ENCODE results near the gene PXDC1.

DNA sequence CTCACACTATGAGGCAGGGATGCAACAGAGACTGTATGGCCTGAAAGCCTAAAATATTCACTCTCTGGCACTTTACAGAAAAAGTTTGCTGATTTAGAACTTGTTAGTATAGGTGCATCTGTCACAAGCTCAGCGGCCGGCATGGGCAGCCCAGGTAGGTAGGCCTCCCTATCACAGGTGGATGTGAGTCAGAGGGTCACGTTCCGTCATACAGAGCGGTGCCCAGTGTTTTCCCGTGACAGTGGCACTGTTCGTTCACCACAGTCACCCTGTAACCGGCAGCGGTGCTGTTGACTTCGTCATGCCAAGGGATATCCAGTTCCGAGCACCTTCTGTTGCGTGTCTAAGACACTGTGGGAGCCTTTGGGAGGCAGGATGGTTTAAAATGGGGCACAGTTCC lies 32.9 kb upstream of the PXDC1 start:
- no peak for TF ChIP-seq POLR2A (IDR thresholded peaks at IDR 0.05; ENCODE audit: low read length)
- no peak for TF ChIP-seq GATA1 (IDR thresholded peaks at IDR 0.05; ENCODE audit: low read depth, low read length)
